GM18526 (cell line): Measurements from ENCODE around the gene ANAPC16.

Experiments used
- POLR2A ChIP-seq: IDR thresholded peaks from 3 replicates; pipeline ENCODE4 v1.6.1; 2011; ENCODE audit not compliant: insufficient read length; ENCODE audit errors: extremely low read depth

The ANAPC16 gene

DNA sequence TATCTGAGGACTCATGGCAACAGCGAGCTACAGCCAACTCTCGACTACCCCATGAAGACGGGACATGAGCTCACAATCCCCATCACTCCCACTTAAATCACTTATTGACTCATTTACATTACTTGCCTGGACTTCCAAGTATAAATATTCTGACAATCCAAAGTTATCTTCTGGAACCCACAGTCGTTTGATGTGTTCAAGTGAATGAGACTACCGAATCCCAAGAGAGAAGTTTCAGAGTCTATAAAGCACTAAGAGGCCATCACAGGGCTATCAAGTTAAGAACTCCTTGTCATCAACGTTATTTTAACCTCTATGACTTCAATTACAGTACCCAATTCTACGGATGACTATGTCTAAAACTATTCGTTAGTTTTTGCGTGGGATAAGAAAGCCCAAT lies 11.5 kb upstream of the ANAPC16 start:
- no peak for TF ChIP-seq POLR2A

DNA sequence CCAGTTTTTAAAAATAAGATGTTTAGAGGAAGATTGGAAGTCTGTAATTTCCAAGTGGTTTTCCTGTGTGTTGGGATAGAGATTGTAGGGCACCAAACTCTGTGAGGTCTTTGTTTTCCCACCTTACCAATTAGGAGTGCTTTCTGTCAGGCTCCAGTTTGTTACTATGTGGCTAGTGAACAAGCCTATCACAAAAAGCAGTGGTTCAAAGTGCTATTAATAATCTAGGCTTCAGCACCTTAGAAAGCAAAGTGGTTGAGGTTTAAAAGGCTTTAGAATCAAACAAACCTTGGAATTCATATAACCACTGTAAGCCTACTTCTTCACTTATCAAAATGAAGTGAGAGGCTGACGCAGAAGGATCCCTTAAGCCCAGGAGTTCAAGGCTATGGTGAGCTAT lies 11.1 kb upstream of the ANAPC16 start:
- no peak for TF ChIP-seq POLR2A

DNA sequence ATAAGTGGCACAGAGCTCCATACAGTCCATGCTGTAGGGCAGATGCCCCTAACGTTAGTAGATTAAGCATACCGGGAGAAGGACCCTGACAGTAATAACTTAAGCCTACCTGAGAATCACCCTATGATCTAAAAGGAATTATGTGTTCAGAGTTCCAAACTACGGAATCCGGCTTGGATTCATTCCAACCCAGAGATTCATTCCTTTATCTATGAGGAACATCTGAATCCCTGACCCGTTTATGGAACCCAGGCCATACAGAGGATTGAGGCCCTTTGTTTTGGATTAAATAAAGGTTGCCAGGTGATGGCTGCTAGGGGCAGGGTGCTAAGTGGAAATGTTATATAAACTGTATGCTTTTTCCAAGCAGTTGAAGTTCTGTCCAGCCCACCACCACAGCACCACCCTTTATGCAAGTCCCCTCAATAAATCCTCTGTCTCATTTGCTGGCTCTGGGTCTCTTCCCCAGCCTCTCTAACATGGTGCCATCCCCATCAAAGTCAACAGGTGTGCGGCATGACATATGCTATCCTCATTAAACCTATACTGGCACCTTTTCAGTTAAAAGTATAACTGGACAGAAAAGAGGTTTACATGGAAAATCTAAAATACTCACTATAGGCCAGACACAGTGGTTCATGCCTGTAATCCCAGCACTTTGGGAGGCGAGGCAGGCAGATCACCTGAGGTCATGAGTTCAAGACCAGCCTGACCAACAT lies 9.1 kb upstream of the ANAPC16 start:
- TF ChIP-seq POLR2A = no peak

DNA sequence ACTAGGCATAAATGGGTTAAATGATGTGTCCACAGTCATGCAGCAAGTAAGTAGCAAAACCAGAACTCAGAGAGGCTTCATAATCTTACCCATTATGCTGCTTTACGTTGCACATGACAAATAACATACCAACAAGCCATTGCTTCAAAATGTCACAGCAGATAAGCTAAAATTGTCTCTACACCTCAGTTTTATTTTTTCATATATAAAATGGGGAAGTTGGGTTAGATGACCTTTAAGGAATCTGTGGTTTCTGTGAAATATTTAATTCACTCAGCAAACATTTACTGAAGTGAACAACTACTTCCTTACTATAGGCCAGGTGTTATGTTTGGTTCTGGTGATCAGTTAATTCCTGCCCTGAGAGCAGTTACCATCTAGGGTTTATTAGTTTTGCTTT lies 2.5 kb downstream of the ANAPC16 start:
- TF ChIP-seq POLR2A = no peak

DNA sequence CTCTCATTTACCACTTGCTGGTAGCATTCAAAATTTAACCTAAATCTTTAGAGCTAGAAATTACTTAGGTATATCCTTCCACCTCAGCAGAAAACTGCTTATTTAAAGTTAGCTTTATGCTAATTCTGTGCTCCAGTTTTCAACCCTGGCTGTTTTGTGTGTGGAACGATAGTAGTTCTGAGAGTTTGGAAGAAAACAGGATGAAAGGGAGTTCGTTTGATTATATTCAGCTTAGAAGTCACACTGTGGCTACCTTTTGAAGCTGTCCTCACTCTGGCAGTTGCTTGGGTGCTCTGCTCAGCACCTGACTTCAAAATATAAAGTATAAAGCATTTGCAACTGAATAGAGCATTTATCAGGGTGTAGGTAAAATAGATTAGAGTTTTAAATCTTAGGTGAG lies 2.9 kb downstream of the ANAPC16 start:
- TF ChIP-seq POLR2A = no peak

DNA sequence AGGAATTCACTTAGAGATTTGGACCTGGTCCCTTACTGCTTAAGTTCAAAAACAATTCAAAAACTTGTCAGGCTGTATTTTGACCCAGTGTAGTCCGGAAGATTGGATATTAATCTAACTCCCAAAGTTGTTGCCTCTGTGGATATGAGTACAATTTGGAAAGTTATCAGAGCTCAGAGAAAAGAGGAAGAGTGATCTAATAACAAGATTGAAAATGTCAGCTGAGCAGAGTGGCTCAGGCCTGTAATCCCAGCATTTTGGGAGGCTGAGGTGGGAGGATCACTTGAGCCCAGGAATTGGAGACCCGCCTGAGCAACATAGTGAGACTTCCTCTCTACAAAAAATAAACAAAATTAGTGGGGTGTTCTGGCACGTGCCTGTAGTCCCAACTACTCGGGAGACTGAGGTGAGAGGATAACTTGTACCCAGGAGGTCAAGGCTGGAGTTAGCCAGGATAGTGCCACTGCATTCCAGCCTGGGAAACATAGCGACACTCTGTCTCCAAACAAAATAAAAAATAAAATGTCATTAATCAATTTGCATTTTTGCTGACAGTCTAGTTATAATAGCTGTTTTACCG lies 3.5 kb downstream of the ANAPC16 start:
- TF ChIP-seq POLR2A = no peak

DNA sequence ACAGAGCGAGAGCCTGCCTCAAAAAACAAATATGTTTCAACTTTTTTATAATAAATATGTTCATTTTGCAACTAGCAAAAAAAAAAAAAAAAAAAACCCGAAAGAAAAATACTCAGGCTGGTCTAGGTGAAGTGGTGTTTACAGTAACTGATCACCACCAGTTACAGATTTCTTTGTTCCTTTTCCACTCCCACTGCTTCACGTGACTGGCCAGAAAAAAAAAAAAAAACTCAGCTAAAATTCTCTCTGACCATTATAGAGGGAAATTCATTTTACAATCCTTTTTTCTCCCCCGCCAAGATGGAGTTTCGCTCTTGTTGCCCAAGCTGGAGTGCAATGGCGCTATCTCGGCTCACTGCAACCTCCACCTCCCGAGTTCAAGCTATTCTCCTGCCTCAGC lies 4.8 kb downstream of the ANAPC16 start:
- TF ChIP-seq POLR2A = no peak

DNA sequence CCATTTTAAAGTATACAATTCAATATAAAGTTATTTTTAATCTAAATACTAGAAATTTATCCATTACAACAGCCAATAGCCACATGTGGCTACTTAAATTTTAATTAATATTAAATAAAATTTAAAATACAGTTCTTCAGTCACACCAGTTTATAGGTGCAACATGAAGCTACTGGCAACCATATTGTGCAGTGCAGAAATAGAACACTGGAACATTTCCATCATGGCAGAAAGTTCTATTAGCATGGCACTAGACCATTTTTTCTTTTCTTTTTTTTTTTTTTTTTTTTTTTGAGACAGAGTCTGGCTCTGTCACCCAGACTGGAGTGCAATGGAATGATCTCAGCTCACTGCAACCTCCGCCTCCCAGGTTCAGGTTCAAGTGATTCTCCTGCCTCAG lies 5.5 kb downstream of the ANAPC16 start:
- TF ChIP-seq POLR2A = no peak

DNA sequence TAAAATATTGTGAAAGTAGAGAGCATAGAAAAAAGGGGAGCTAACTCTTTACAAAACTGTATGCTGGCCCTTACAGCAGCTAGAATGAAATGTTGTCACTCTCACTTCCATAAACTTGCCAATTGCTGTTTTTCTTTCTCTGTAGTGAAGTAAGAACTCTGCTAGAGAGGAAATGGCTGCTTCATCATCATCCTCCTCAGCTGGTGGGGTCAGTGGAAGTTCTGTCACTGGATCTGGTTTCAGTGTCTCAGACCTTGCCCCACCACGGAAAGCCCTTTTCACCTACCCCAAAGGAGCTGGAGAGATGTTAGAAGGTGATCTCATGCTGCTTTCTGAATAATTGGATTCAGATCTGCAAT lies 7.9 kb downstream of the ANAPC16 start:
- no peak for TF ChIP-seq POLR2A

DNA sequence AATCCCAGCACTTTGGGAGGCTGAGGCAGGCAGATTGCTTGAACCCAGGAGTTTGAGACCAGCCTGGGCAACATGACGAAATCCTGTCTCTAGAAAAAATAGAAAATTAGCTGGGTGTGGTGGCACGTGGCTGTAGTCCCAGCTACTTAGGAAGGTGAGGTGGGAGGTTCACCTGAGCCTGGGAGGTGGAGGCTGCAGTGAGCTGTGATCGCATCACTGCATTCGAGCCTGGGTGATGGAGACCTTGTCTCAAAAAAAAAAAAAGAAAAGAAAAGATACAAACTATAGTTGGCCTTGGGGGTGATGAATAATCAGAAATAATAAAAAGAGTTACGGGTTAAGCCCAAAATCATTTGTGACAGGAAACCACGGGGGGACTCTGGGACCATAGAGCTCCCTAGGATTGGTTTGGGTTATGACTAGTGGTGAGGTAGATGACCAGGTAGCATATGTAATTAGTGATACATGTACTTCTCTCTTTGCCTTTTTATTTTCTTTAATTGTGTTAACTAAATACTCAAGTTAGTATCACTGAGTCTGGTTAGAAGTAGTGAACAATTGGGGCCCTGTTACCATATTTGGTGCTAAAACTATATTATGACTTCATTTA lies 10.7 kb downstream of the ANAPC16 start:
- TF ChIP-seq POLR2A = no peak

DNA sequence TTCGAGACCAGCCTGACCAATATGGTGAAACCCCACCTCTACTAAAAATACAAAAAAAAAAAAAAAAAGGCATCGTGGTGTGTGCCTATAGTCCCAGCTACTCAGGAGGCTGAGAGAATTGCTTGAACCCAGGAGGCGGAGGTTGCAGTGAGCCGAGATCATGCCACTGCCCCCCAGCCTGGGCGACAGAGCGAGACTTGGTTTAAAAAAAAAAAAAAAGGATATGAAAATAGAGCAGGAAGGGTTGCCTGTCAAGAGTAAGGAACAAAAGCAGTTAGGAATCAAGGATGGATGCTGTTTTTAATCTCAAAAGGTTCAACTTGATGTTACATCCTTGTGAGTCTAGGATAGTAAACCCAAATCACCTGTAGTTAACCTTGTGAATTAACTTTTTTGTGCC lies 12.0 kb downstream of the ANAPC16 start:
- no peak for TF ChIP-seq POLR2A

DNA sequence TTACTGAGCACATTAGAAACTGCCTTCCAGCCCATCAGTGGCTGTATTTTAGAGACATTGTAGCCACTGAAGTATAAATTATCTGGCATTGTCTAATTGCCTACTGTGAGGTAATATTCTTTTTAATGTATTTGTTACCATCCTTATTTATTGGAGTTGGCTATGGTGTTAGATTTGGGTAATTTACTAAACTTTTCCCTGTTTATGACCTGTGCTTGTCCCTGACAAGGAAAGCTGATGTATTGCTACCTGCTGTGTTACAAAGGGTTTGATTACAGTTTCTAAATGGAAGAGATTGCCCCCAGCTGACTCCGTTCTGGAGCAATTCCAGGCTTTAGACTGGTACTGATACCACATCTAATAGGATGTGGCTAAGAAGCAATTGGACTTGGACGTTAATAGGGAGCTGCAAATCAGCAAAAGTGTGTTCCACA lies 12.5 kb downstream of the ANAPC16 start:
- no peak for TF ChIP-seq POLR2A

DNA sequence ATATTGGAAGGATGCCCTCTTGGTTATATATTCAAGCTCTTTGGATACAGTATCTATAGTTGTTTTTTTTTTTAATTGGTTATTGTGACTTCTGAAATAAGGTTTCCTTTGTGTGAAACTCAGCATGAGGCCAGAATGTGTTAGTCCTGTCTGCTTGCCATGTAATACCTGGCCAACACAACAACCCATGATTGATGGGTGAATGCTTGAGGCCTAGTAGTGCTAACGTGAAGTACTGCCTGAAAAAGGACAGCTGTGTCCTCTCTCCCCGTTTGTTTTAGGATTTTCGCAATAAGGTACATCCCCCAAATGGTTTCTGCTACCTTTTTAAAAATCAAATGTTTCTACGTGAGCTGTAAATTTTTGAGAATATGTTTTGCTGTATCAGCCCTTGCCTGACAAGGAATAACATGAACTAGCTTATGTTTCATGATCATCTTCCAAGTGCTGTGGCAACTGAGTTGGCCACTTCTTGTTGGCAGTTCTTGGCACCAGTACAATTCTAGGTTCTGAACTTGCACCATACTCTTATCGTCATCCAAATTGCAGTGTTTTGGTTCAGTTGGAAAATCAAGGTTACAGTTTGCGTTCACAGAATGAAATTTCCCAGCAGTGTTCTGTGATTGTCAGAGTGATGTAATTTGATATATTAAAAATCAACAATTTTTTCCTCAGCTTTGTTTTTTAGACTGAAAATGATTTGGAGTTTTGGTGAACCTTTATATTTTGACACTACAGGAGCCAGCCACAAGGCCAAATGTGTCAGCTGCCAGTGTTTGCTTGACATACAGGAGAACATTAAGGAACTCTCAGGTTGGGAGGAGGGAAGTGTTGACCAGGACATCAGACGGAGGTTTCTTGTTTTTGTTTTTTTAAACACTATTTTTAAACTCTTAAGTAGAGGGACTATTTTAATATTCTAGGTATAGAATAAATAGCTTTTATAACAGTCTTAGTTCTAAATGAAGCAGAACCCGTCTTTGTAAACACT lies 13.7 kb downstream of the ANAPC16 start:
- no peak for TF ChIP-seq POLR2A

DNA sequence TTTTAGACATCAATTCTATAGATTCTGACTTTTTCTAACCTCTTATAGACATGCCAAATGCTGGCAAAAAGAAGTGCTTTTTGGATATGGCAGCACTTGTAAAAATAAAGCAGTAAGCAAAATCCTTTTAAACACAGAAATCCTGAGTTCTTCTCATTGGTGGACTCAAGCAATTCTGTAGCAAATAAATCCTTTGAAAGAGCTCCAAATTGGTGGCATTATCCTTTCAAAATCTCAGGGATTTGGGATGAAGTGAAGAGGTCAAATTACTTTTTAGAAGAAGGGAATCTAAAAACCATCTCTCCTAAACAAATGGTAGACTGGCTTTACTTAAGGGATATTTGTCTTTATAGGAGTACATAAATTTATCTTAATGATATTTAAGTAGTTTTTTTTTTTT lies 17.8 kb downstream of the ANAPC16 start:
- TF ChIP-seq POLR2A = no peak

DNA sequence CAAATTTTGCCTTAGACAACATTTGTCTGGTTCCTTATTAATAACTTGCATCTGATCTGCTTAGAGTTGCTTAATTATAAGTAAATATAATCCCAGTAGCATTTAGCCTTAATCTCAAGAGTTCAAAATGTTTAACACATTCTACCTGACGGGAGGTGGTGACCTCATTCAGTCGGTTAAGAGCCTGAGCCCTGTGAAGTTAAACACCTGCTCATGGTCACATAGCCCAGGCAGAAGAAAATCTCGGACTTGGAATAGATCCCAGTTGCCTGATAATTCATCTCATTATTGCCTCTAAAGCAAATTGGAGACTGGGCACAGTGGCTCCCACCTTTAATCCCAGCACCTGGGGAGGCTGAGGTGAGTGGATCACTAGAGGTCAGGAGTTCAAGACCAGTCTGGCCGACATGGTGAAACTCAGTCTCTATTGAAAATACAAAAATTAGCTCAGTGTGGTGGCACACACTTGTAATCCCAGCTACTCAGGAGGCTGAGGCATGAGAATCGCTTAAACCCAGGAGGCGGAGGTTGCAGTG lies 18.8 kb downstream of the ANAPC16 start:
- no peak for TF ChIP-seq POLR2A

DNA sequence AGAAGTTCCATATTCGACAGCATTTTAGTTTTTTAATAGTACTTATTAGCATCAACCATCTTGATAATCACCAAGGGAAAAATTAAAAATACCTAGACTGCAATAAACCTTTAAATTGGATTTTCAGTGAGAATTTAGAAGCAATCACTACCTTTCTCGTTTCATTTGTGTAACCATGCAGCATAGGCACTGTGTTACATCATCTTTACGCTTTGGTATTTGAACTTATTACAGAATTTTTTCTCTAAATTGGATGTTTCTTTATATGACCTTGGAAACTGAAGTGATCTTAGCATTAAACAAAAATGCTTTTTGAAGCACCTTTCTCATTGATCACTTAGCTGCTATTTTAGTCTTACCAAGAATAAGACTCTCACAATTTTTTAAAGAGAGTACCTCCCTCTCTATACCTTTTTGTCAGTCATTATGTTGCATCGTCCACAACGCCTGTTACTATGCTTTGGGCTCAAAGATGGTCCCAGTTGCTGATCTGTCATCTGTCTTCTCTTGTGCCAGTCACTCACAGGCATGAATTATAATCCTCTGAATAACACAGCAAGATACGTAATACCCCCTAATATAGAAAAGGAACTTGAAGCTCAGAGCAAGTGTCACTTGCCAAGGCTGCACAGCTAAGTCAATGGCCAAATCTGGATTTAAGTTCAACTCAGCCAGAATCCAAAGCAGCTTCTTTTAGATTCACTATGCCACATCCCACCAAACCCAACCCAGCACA lies 19.9 kb downstream of the ANAPC16 start:
- TF ChIP-seq POLR2A = no peak
